Sciatic nerve (tissue), 2 donors: ENCODE data around the gene SLC39A7. TPM values are rescaled to one million over a fixed set of nuclear protein-coding genes. Genes with fewer than 3 reads are reported as not detected.

Experiments
- ATAC-seq: fragments of 200-7000 bp; cut with Tn5 transposase; one replicate; pipeline ENCODE4 v1.9.1; 2020; ENCODE audit warnings: mild to moderate bottlenecking, moderate library complexity
- DNase-seq: peaks from one replicate; pipeline ENCODE4 v3.0.0-alpha.2; 2020; ENCODE audit warnings: low spot score
- intact Hi-C: fragments of 100-400 bp; cut with DNase I; formaldehyde crosslinking; loops from one replicate; pipeline ENCODE4 v1.14.2; 2022
- total RNA-seq: library from RNA; stranded (reverse); fragmentation: NEBNext Ultra II Directional; extraction: Animal tissue kit (Norgen Biotek cat#: 25700); gene quantifications from one replicate; pipeline ENCODE4 v1.2.1, GENCODE V29; 2021
- donor health status: DM: no; HTN: no; CAD: no.
- donor health status: DM: no; HTN: no; CAD: no.

Gene SLC39A7
- total RNA-seq, 1 donor from 2014 or later = 65.3 TPM

- DNase-seq (no peak), ATAC-seq (peak; percentile 2)
- intact Hi-C loops = no loop called here
These were observed 479 bp downstream of the SLC39A7 start for GRCh38 chr6:33201147-33201545.

GRCh38 chr6:33201935-33202334 is 1.3 kb downstream of the SLC39A7 start:
- DNase-seq (no peak), ATAC-seq (no peak)
- intact Hi-C loops = no loop called here

- intact Hi-C loops = no loop called here
- ATAC-seq (no peak), DNase-seq (no peak)
These were observed 2.1 kb downstream of the SLC39A7 start for GRCh38 chr6:33202799-33203198.

GRCh38 chr6:33203443-33204164 is 2.9 kb downstream of the SLC39A7 start:
- intact Hi-C loops = no loop called here
- DNase-seq = no peak

GRCh38 chr6:33204165-33204414 is 3.4 kb downstream of the SLC39A7 start:
- DNase-seq = no peak
- intact Hi-C loops = no loop called here
- no peak for ATAC-seq

More at GRCh38 chr6:33203443-33204164, 2.9 kb downstream of the SLC39A7 start:
- no peak for ATAC-seq

- intact Hi-C loops = no loop called here
- ATAC-seq (peak; percentile 81), DNase-seq (peak; percentile 98)
These were observed 3.9 kb downstream of the SLC39A7 start, which contains the start of gene HSD17B8 for GRCh38 chr6:33204415-33205190. TSS of gene HSD17B8 (plus strand) at chr6:33204655. CDS start at chr6:33204669, 14 bp downstream.

GRCh38 chr6:33205191-33206026 is 4.7 kb downstream of the SLC39A7 start:
- DNase-seq (no peak), ATAC-seq (no peak)
- intact Hi-C loops = no loop called here

- intact Hi-C loops = no loop called here
- ATAC-seq = no peak
- DNase-seq = no peak
These were observed 5.6 kb downstream of the SLC39A7 start for GRCh38 chr6:33206027-33206863.

GRCh38 chr6:33206864-33207551 is 6.3 kb downstream of the SLC39A7 start:
- ATAC-seq (no peak), DNase-seq (no peak)
- intact Hi-C loops = no loop called here

GRCh38 chr6:33207552-33208090 is 7.0 kb downstream of the SLC39A7 start:
- ATAC-seq = peak; percentile 57
- peak; percentile 83 for DNase-seq
- intact Hi-C loops = no loop called here

GRCh38 chr6:33208091-33208967 is 7.7 kb downstream of the SLC39A7 start, which contains the start of gene RING1:
TSS of gene RING1 (plus strand) at chr6:33208500. CDS start at chr6:33208823, 323 bp downstream.
- DNase-seq (peak; percentile 94), ATAC-seq (peak; percentile 91)

GRCh38 chr6:33209856-33210255 is 9.2 kb downstream of the SLC39A7 start:
- ATAC-seq = no peak
- no peak for DNase-seq

More at GRCh38 chr6:33208091-33208967, 7.7 kb downstream of the SLC39A7 start, which contains the start of gene RING1:
- intact Hi-C loops = no loop called here

GRCh38 chr6:33211136-33211535 is 10.5 kb downstream of the SLC39A7 start:
- no peak for DNase-seq
- ATAC-seq = no peak
- intact Hi-C loops = no loop called here

More at GRCh38 chr6:33209856-33210255, 9.2 kb downstream of the SLC39A7 start:
- intact Hi-C loops = no loop called here

GRCh38 chr6:33211666-33212422 is 11.2 kb downstream of the SLC39A7 start:
- intact Hi-C loops = no loop called here
- DNase-seq (peak; percentile 25), ATAC-seq (no peak)

GRCh38 chr6:33212857-33213165 is 12.1 kb downstream of the SLC39A7 start:
- no peak for DNase-seq
- no peak for ATAC-seq
- intact Hi-C loops = no loop called here
